Measurements from ENCODE around the gene IL1RAP. TPM values are rescaled to one million over a fixed set of nuclear protein-coding genes. Genes with fewer than 3 reads are reported as not detected.

The IL1RAP gene
- total RNA-seq, 2 experiments from 2014 or later = 13.7 to 14.7 TPM

- H3K9me3 ChIP-seq (ENCODE audit: control insufficient read depth in 1 of 2, insufficient read depth in 1 of 2, low read length in 2 of 2) = peaks cover 0 to 9% of the 10 kb centered on the region in 2 experiments
- H3K36me3 ChIP-seq (ENCODE audit: insufficient read depth, low read length) = no peaks in the 10 kb centered on the region
- no peaks in the 10 kb centered on the region for H3K27me3 Mint-ChIP-seq
- H3K9me3 Mint-ChIP-seq = peaks cover 4% of the 10 kb centered on the region
- no peaks in the 10 kb centered on the region for H3K4me1 ChIP-seq (ENCODE audit: insufficient read depth, low read length)
- ATAC-seq (ENCODE audit: poor library complexity) (no peak), DNase-seq (no peak)
- peaks cover 72% of the 10 kb centered on the region for H3K36me3 Mint-ChIP-seq (ENCODE audit: low read depth)
- H3K4me3 Mint-ChIP-seq = no peak overlapping the region
- H3K4me3 ChIP-seq (ENCODE audit: low read length) = no peak overlapping the region
- no peak for TF ChIP-seq CTCF (IDR thresholded peaks at IDR 0.05)
- ChIA-PET POLR2A (no interaction called here), CTCF (no interaction called here)
- no peaks in the 10 kb centered on the region for H3K4me1 Mint-ChIP-seq (ENCODE audit: low read depth)
- intact Hi-C loops (cut with DNase I, micrococcal nuclease) = no loop called here
- no peak overlapping the region for H3K27ac Mint-ChIP-seq
- no peaks in the 10 kb centered on the region for H3K27me3 ChIP-seq (ENCODE audit: control insufficient read depth in 1 of 2, insufficient read depth in 2 of 2, low read length in 2 of 2)
- no peak overlapping the region for H3K27ac ChIP-seq (ENCODE audit: low read depth in 1 of 2, low read length in 2 of 2)
These were observed 39.3 kb downstream of the IL1RAP start for GRCh38 chr3:190552969-190553759.

- ChIA-PET CTCF (no interaction called here), POLR2A (no interaction called here)
- H3K36me3 ChIP-seq (ENCODE audit: insufficient read depth, low read length) = no peaks in the 10 kb centered on the region
- no peak for TF ChIP-seq CTCF (IDR thresholded peaks at IDR 0.05)
- no peak overlapping the region for H3K4me3 ChIP-seq (ENCODE audit: low read length)
- no peaks in the 10 kb centered on the region for H3K27me3 ChIP-seq (ENCODE audit: control insufficient read depth in 1 of 2, insufficient read depth in 2 of 2, low read length in 2 of 2)
- ATAC-seq (ENCODE audit: poor library complexity) (no peak), DNase-seq (no peak)
- H3K4me1 Mint-ChIP-seq (ENCODE audit: low read depth) = no peaks in the 10 kb centered on the region
- intact Hi-C loops (cut with DNase I, micrococcal nuclease) = no loop called here
- peaks cover 72% of the 10 kb centered on the region for H3K36me3 Mint-ChIP-seq (ENCODE audit: low read depth)
- H3K27me3 Mint-ChIP-seq = no peaks in the 10 kb centered on the region
- H3K27ac Mint-ChIP-seq = no peak overlapping the region
- H3K4me1 ChIP-seq (ENCODE audit: insufficient read depth, low read length) = no peaks in the 10 kb centered on the region
- peaks cover 0 to 9% of the 10 kb centered on the region in 2 experiments for H3K9me3 ChIP-seq (ENCODE audit: control insufficient read depth in 1 of 2, insufficient read depth in 1 of 2, low read length in 2 of 2)
- H3K9me3 Mint-ChIP-seq = peaks cover 4% of the 10 kb centered on the region
- no peak overlapping the region for H3K4me3 Mint-ChIP-seq
- H3K27ac ChIP-seq (ENCODE audit: low read depth in 1 of 2, low read length in 2 of 2) = no peak overlapping the region
These were observed 40.3 kb downstream of the IL1RAP start for GRCh38 chr3:190554197-190554596.

GRCh38 chr3:190556351-190556750 is 42.5 kb downstream of the IL1RAP start:
- Mint-ChIP-seq H3K4me3 (no peak overlapping the region), H3K27ac (no peak overlapping the region)

More at GRCh38 chr3:190556351-190556750, 42.5 kb downstream of the IL1RAP start:
- H3K27me3 ChIP-seq (ENCODE audit: control insufficient read depth in 1 of 2, insufficient read depth in 2 of 2, low read length in 2 of 2) = no peaks in the 10 kb centered on the region
- no peak for TF ChIP-seq CTCF (IDR thresholded peaks at IDR 0.05)
- no peak overlapping the region for H3K27ac ChIP-seq (ENCODE audit: low read depth in 1 of 2, low read length in 2 of 2)
- POLR2A ChIA-PET = no interaction called here
- H3K4me1 ChIP-seq (ENCODE audit: insufficient read depth, low read length) = no peaks in the 10 kb centered on the region
- H3K27me3 Mint-ChIP-seq = no peaks in the 10 kb centered on the region
- no peak overlapping the region for H3K4me3 ChIP-seq (ENCODE audit: low read length)
- no peaks in the 10 kb centered on the region for H3K4me1 Mint-ChIP-seq (ENCODE audit: low read depth)
- H3K9me3 ChIP-seq (ENCODE audit: control insufficient read depth in 1 of 2, insufficient read depth in 1 of 2, low read length in 2 of 2) = peaks cover 0 to 6% of the 10 kb centered on the region in 2 experiments
- H3K9me3 Mint-ChIP-seq = peaks cover 2% of the 10 kb centered on the region
- CTCF ChIA-PET = no interaction called here
- ATAC-seq (ENCODE audit: poor library complexity) (no peak), DNase-seq (no peak)
- H3K36me3 ChIP-seq (ENCODE audit: insufficient read depth, low read length) = no peaks in the 10 kb centered on the region
- intact Hi-C loops (cut with DNase I, micrococcal nuclease) = no loop called here
- H3K36me3 Mint-ChIP-seq (ENCODE audit: low read depth) = peaks cover 61% of the 10 kb centered on the region

All from CD4-positive, alpha-beta T cell (primary cell).